Fibroblast of skin of left biceps (primary cell): ENCODE data around the gene UGP2.
"Not testable (repeated sequence)": the region's sequence is repeated elsewhere in the genome, so short reads cannot be mapped to it uniquely, and the experiment has no call there.

ENCODE experiments used
- DNase-seq, 2 experiments: peaks; one replicate each; pipeline ENCODE4 v3.0.0-alpha.2; 2013; ENCODE audit warnings: low read depth in 2 of 2

The UGP2 gene

DNA sequence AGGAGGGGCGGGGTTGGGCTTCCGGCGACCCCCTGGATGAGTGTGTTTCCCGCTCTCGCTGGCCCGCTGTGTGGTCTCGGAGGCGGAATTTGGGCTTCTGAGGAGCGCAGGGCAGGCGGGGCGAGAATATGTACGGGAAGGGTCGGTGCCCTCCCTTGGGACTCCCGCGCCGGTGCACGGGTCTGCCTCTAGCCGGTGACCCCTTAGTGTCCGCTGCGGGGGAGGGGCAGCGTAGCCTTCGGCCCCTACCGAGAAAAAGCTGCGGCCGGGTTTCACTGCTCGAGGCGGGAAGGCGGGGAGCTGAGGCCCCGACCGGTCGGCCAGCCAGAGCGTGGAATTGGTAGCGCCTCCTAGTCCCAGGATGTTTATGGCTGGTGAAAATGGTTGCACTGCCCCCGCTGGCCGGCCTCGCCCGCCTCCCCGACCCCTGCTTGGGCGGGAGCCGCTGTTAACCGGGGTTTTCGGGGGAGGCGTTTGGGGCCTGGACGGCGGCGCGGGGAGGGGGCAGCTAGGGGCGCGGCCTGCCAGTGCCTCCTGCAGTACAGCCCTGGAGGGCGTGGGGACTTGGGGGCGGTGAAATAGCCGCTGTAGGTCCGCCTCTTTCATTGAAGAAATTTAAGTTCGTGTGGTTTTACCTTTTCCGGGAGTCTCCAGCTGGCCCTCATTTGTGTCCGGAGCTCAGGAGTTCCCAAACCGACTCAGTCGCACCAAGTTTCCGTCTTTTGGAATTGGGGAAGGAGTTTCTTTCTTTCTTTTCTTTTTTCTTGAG, at the start of gene UGP2:
Gene UGP2 (plus strand): TSS at position 643 of the 769 bp plus-strand sequence. CDS start 290 bp downstream, outside the sequence.
- peak; percentile 90 for DNase-seq

- DNase-seq: peak; percentile 77 to 79
Observed at GRCh38 chr2:63792530-63792929, 49.2 kb upstream of the UGP2 start.

- DNase-seq: no peak
Observed at GRCh38 chr2:63796366-63796765, 45.3 kb upstream of the UGP2 start.

GRCh38 chr2:63796796-63797195, 44.9 kb upstream of the UGP2 start:
- DNase-seq: no peak

DNA sequence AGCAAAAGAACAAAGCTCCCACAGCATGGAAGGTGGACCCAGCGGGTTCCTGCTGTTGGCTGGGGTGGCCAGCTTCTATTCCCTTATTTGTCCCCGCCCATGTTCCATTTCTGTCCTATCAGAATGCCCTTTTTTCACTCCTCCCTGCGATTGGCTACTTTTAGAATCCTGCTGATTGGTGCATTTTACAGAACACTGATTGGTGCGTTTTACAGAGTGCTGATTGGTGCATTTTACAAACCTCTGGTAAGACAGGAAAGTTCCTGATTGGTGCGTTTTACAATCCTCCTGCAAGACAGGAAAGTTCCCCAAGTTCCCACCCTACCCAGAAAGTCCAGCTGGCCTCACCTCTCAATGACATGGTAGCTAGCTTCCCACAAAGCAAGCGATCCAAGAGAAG, 40.2 kb upstream of the UGP2 start:
- no peak for DNase-seq

DNA sequence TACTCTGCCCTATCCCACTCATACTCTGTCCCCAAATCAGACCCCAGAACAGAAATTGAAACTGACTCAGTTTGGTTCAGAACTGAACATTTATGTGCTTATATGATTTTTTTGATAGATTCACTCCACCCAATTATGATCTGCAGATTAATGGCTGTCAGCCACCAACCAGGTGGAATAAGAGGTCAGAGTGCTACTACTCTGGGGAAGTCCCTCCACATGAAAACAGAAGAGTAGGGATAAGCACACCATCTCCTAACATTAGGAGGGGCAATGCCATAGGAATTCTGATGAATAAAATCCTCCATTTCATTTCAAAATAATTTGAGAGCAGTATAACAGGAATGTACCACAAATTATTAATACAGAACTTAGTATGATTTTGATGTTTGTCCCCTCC, 36.3 kb upstream of the UGP2 start:
- no peak for DNase-seq

DNA sequence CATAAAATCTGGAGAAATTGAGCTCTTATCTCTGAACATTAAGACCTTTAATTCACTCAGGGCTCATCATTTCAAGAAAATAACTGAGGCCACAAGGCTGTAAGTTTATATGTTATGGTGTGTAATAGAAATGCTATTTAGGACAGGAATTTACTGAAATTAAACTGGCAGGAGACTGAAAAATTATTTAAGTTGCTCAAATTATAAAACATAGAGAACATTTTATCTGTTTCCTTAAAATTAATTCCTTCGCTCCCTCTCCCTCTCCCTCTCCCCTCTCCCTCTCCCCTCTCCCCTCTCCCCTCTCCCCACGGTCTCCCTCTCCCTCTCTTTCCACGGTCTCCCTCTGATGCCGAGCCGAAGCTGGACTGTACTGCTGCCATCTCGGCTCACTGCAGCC, 33.7 kb upstream of the UGP2 start:
- not testable (repeated sequence) for DNase-seq

DNA sequence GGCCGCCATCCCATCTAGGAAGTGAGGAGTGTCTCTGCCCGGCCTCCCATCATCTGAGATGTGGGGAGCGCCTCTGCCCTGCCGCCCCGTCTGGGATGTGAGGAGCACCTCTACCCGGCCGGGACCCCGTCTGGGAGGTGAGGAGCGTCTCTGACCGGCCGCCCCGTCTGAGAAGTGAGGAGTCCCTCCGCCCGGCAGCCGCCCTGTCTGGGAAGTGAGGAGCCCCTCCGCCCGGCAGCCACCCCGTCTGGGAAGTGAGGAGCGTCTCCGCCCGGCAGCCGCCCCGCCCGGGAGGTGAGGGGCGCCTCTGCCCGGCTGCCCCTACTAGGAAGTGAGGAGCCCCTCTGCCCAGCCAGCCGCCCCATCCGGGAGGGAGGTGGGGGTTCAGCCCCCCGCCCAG, 32.8 kb upstream of the UGP2 start:
- DNase-seq: not testable (repeated sequence)

- DNase-seq: no peak
Observed at GRCh38 chr2:63811063-63811462, 30.6 kb upstream of the UGP2 start.

- not testable (repeated sequence) for DNase-seq
Observed at GRCh38 chr2:63811870-63812269, 29.8 kb upstream of the UGP2 start.

GRCh38 chr2:63814114-63814513, 27.6 kb upstream of the UGP2 start:
- no peak for DNase-seq

GRCh38 chr2:63817382-63817781, 24.3 kb upstream of the UGP2 start:
- no peak for DNase-seq

DNA sequence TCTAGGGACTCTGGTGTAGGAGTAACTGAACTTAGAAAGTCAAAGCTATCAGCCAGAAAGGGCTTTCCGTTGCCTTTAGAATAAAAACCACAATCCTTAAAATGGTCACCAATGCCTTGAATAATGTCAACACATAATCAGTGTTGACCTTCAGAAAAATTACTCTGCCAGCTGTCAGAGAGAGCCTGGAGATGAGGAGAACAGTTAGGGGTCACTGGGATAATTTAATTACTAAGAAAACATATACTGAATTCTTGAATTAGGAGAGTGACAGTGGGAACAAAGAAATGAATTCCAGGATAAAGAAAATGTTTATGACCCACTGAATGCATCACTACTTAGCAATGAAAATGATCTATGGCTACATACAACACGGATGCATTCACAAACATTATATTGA, 23.4 kb upstream of the UGP2 start:
- DNase-seq: no peak

- DNase-seq: no peak
Observed at GRCh38 chr2:63819256-63819655, 22.4 kb upstream of the UGP2 start.

DNA sequence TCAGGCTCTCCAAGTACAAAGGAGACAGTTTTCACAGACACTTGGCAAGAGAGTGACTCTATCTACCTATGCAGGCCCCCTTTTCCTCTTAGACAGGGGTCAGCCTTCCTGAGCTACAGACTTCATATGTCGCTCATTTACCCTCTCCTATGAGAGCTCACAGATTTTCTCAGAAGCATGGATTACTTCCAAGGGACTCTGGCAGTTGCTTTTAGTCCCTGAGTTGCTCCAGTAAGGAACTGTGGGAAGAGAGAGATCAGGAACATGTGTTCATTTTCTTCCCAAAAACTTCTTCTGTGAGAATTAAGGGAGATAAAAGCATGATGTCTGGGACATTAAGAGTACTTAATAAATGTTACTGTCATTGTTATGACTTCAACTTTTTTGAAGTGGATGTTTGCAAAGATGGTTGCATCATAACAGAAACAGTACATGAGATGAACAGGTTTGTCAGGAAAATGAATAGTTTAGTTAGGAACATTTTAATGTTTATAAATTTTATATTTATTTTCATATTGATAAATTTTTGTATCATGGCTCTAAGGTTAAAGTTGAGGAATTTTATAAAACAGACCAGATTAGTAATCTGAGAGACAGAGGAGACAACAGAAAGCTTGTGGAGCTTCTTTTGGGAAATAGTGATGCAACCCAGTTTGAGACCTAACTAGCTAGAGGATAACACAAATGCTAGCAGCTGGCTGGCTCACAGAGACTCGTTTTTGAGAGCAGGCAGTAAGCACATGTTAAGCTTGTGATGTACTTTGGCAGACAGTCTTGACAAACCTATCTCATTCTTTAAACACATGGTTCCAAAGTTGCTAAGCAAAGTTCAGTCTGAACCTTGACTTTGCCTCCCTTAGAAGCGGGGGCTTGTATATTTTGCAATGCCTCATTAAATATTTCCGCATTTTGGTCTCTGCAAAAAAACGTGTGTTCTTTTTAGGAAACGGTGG, 21.7 kb upstream of the UGP2 start:
- DNase-seq: peak; percentile 42 to 47

- no peak for DNase-seq
Observed at GRCh38 chr2:63820969-63821368, 20.7 kb upstream of the UGP2 start.

- DNase-seq: no peak
Observed at GRCh38 chr2:63821396-63821795, 20.3 kb upstream of the UGP2 start.

DNA sequence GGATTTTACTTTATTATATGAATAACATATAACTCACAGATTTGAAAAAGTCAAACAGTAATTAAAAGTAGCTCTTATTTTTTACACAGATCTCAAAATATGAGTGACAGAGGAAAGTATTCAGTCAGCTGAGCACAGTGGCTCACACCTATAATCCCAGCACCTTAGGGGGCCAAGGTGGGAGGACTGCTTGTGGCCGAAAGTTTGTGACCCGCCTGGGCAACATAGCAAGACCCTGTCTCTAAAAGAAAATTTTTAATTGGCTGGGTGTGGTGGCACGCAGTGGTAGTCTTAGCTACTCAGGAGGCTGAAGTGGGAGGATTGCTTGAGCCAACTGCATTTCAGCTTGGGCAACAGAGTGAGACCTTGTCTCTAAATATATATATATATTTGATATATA, 19.2 kb upstream of the UGP2 start:
- DNase-seq: no peak

DNA sequence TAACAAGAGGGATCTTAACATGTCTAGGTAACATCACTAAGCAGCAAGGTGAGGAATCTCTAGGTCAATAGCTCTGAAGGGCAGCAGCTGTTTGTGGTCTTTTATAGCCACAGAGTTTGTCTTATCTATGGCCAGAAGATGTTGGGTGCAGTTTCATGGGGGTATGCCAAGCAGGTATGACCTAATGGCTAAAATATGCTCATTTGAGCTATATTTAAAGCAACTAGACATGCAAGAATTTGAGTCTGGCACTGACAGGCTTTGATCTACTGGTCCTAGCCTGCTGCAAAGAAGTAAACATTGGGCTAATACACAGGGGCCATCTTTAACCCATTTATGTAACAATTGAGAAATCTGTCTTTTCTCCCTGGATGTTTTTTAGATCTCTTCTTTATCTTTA, 13.9 kb upstream of the UGP2 start:
- DNase-seq: peak; percentile 71 to 78

DNA sequence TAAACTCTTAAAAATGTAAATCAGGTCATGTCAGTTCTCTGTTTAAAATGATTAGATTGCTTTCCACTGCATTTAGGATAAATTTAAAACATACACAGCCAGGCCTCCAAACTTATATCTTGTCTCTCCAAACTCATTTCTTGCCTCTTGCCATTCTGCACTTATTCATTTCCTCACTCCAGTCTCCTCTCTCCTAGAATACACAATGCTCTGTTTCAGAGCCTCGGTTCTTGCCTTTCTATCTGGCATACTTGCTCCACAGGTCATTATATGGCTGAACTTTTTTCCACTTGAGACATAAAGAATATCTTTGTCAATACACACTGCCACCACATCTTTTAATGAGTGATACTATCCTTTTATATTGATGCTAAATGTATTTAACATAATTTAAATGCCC, 10.5 kb upstream of the UGP2 start:
- no peak for DNase-seq

GRCh38 chr2:63834401-63834800, 7.3 kb upstream of the UGP2 start:
- DNase-seq: no peak

GRCh38 chr2:63837036-63837594, 4.6 kb upstream of the UGP2 start:
- no peak for DNase-seq
